LNCaP clone FGC (cell line): Measurements from ENCODE around the gene LEFTY2.

ENCODE experiments used
- DNase-seq: peaks from one replicate; pipeline ENCODE4 v3.0.0-alpha.2; 2011; ENCODE audit warnings: low read depth
- H3K4me3 ChIP-seq: 2 replicates; pipeline ENCODE4 v1.5.1; 2011; ENCODE audit warnings: mild to moderate bottlenecking, low read depth, low read length, control low read depth
- TF ChIP-seq, protein P1 (sequence below): IDR thresholded peaks from 2 replicates; pipeline ENCODE4 v1.5.1; 2012; ENCODE audit warnings: mild to moderate bottlenecking; ENCODE audit not compliant: control insufficient read depth, insufficient read depth; ENCODE audit errors: extremely low read depth

The LEFTY2 gene

DNA sequence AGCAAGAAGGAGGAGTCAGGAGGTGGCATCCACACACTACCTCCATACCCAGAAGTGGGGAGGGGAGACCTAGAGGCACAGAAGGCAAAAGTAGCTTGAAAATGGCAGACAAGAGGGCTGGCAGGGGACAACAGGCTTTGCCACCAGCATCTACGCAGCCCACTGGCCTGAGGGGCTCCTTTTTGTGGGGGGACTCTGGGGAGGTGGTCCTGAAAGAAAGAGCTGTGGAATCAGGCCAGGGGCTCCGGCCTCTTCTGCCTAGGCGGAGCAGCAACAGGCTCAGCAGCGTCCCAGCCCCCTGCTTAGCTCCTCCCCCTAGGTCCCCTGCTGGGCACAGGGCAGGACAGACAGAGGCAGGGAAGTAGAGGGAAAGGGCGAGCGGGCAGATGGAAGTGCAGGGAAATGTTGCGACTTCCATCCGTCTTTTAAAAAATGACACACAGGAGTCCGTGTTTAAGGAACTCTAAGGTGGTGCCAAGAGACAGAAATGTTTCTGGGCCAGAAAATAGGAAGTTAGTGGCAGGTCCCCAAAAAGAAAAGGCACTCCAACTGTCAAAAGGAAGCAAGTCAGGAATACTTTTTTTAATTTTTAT lies 10.0 kb upstream of the LEFTY2 start:
- TF ChIP-seq, protein P1, sequence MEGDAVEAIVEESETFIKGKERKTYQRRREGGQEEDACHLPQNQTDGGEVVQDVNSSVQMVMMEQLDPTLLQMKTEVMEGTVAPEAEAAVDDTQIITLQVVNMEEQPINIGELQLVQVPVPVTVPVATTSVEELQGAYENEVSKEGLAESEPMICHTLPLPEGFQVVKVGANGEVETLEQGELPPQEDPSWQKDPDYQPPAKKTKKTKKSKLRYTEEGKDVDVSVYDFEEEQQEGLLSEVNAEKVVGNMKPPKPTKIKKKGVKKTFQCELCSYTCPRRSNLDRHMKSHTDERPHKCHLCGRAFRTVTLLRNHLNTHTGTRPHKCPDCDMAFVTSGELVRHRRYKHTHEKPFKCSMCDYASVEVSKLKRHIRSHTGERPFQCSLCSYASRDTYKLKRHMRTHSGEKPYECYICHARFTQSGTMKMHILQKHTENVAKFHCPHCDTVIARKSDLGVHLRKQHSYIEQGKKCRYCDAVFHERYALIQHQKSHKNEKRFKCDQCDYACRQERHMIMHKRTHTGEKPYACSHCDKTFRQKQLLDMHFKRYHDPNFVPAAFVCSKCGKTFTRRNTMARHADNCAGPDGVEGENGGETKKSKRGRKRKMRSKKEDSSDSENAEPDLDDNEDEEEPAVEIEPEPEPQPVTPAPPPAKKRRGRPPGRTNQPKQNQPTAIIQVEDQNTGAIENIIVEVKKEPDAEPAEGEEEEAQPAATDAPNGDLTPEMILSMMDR, result no peak
- no peak for DNase-seq

GRCh38 chr1:225949041-225949440 lies 8.0 kb upstream of the LEFTY2 start:
- no peak overlapping the region for H3K4me3 ChIP-seq
- TF ChIP-seq, protein P1, result no peak
- DNase-seq, result no peak

More for the DNA sequence above, 10.0 kb upstream of the LEFTY2 start:
- no peak overlapping the region for H3K4me3 ChIP-seq

DNA sequence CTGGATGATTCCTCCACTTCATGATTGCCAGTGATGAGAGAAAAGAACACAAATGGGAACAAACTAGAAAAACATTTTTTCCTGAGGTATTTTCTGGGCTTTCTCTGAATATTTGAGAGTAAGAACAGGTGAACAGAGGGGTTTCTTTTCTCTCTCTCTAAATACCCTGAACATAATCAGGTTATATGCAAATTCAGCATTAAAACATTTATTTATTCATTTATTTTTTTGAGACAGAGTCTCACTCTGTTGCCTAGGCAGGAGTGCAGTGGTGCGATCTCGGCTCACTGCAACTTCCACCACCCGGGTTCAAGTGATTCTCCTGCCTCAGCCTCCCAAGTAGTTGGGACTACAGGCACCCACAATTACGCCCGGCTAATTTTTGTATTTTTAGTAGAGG lies 5.8 kb upstream of the LEFTY2 start:
- DNase-seq, result no peak
- no peak overlapping the region for H3K4me3 ChIP-seq
- TF ChIP-seq, protein P1, result no peak

GRCh38 chr1:225946082-225946620 lies 5.1 kb upstream of the LEFTY2 start:
- no peak overlapping the region for H3K4me3 ChIP-seq
- TF ChIP-seq, protein P1, result no peak
- DNase-seq, result no peak

DNA sequence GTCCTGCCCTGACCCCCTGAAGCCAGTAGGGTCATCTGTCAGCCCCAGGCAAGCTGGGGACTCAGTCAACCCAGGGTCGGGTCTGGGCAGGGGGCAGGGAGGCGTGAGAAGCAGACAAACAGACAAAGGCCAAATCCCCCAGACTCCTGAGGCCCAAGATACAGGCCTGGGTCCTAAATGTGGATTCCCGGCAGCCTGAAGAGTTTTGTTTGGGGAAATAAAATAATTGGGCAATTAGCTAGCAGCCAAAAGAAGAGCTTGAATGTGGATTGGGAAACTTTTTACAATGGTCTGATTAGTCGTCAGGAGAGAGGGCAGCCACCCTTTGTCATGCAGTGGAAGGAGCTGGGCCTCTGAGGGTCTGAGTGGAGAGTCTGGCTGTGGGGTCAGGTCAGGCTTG lies 4.5 kb upstream of the LEFTY2 start:
- no peak overlapping the region for H3K4me3 ChIP-seq
- DNase-seq, result no peak
- TF ChIP-seq, protein P1, result no peak

DNA sequence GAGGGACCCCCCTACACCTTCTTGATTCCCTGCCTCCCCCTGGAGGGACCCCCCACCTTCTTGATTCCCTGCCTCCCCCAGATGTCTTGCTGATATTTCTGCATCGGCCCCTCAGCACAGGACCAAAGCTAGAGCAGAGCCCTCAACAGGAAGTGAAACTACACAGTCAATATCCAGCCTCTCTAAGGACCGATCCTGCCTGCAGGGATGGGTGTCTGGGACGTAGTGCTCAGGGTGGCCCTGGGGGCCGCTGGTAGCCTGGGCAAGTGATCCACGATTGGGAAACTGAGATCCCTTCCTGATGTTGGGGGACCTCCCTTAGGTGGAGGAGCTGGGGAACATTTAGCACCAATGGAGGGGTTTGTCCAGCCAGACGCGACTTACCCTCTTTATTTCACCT lies 3.9 kb upstream of the LEFTY2 start:
- H3K4me3 ChIP-seq, result no peak overlapping the region

DNA sequence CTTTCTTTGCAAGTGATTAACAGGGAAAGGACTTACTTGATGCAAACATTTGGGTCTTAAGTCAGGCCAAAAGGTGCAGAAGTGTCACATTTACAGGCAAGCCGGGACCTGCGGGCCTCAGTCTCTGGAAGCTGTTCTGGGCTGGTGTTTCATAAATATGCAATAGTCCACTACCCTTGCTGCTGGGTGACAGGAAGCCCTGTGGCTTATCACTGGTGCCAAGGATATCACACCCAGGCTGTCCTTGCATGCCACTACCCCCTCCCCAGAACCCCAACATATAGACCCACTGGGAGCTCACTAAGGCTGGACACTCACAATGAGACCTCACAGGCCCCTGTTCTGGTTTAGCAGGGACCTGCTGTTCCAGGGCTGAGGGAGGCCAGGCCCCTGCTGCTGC lies 3.4 kb upstream of the LEFTY2 start:
- no peak overlapping the region for H3K4me3 ChIP-seq
- DNase-seq, result no peak
- TF ChIP-seq, protein P1, result no peak

More for the DNA sequence above, 3.9 kb upstream of the LEFTY2 start:
- DNase-seq, result no peak
- TF ChIP-seq, protein P1, result no peak
